K562 (cell line): ENCODE results near the gene RALB. TPM values are rescaled to one million over a fixed set of nuclear protein-coding genes. Genes with fewer than 3 reads are reported as not detected.

Experiments used
- AFF1 ChIP-seq, 2 experiments: fragments of 450-650 bp; IDR thresholded peaks; 2 replicates each; pipeline ENCODE4 v1.6.1; 2018; ENCODE audit warnings: mild to moderate bottlenecking in 2 of 2, low read depth in 1 of 2; ENCODE audit not compliant: partially characterized antibody in 2 of 2
- CBX1 ChIP-seq: sonication (generic); IDR thresholded peaks from 2 replicates; pipeline ENCODE4 v1.6.1; 2016; ENCODE audit warnings: antibody characterized with exemption, low read depth, mild to moderate bottlenecking
- DIDO1 ChIP-seq: fragments of 450-650 bp; IDR thresholded peaks from 2 replicates; pipeline ENCODE4 v1.6.1; 2016; ENCODE audit warnings: low read depth, missing biosample characterization, missing genetic modification characterization
- FOXP1 ChIP-seq: sonication (generic); formaldehyde crosslinking; IDR thresholded peaks from 2 replicates; pipeline ENCODE4 v1.8.0; 2022; ENCODE audit warnings: mild to moderate bottlenecking, missing genetic modification reagents
- GABPB1 ChIP-seq: sonication (generic); formaldehyde crosslinking; IDR thresholded peaks from 2 replicates; pipeline ENCODE4 v1.8.0; 2022; ENCODE audit warnings: mild to moderate bottlenecking, missing genetic modification reagents
- L3MBTL2 ChIP-seq: fragments of 450-650 bp; IDR thresholded peaks from 2 replicates; pipeline ENCODE4 v1.6.1; 2016; ENCODE audit warnings: mild to moderate bottlenecking, moderate library complexity
- LEF1 ChIP-seq: fragments of 450-650 bp; IDR thresholded peaks from 2 replicates; pipeline ENCODE4 v1.6.1; 2016; ENCODE audit warnings: mild to moderate bottlenecking
- NKRF ChIP-seq: fragments of 450-650 bp; IDR thresholded peaks from 2 replicates; pipeline ENCODE4 v1.6.1; 2016; ENCODE audit warnings: borderline replicate concordance
- RFX5 ChIP-seq: IDR thresholded peaks from 2 replicates; pipeline ENCODE4 v1.6.1; 2011; ENCODE audit warnings: low read depth, mild to moderate bottlenecking, improper control_type of control experiment, low read length
- RUNX1 ChIP-seq: sonication (generic); IDR thresholded peaks from 2 replicates; pipeline ENCODE4 v1.6.1; 2016; ENCODE audit warnings: antibody characterized with exemption, low read depth
- XRCC5 ChIP-seq: fragments of 200-400 bp; formaldehyde crosslinking; IDR thresholded peaks from 2 replicates; pipeline ENCODE4 v1.6.1; 2017; ENCODE audit warnings: low read depth, mild to moderate bottlenecking, low read length
- ZNF280B ChIP-seq: fragments of 250-450 bp; sonication (Bioruptor Pico); IDR thresholded peaks from 2 replicates; pipeline ENCODE4 v1.5.1; 2021; ENCODE audit warnings: mild to moderate bottlenecking
- polyA plus RNA-seq, 8 experiments: library from polyadenylated mRNA; depleted of rRNA in 4 of 8; stranded (reverse) in 5 of 8; unstranded in 3 of 8; fragments of >200 nt; fragmentation: Nextera tagmentation in 2 of 8; fragmentation: Illumina TruSeq in 1 of 8; extraction: Ambion mirVana in 2 of 8; extraction: Trizol in 1 of 8; gene quantifications; 2 replicates each; pipeline versions ENCODE4 v1.2.1 to v1.2.3, GENCODE V29; 2011 to 2014; ENCODE audit warnings: inconsistent platforms in 1 of 8, missing spikeins in 1 of 8
- total RNA-seq, 7 experiments: library from RNA; depleted of rRNA in 6 of 7; stranded (reverse); fragments of >200 nt in 6 of 7; fragmentation: Illumina TruSeq in 2 of 7; extraction: Trizol in 2 of 7; gene quantifications; 2 replicates each; pipeline versions ENCODE4 v1.2.1 to v1.2.3, GENCODE V29; 2011 to 2021; ENCODE audit warnings: low replicate concordance in 1 of 7
- TF ChIP-seq, protein P1 (sequence below), 2 experiments: IDR thresholded peaks in 1 of 2; conservative IDR thresholded peaks in 1 of 2; 2 replicates each; pipeline ENCODE4 v1.6.1; 2016; ENCODE audit warnings: low read depth in 2 of 2, mild to moderate bottlenecking in 1 of 2, missing compliant biosample characterization in 1 of 2, missing genetic modification characterization in 1 of 2, moderate library complexity in 1 of 2
- TF ChIP-seq, protein P2 (sequence below): fragments of 450-650 bp; IDR thresholded peaks from 2 replicates; pipeline ENCODE4 v1.6.1; 2018; ENCODE audit not compliant: partially characterized antibody

RALB gene
- total and polyA plus RNA-seq, 9 of the 15 experiments (the other 6 are each of a cell fraction or from before 2014, with no cell fraction given): 14.8 to 65.6 (median 38.4) TPM

- TF ChIP-seq, protein P1, sequence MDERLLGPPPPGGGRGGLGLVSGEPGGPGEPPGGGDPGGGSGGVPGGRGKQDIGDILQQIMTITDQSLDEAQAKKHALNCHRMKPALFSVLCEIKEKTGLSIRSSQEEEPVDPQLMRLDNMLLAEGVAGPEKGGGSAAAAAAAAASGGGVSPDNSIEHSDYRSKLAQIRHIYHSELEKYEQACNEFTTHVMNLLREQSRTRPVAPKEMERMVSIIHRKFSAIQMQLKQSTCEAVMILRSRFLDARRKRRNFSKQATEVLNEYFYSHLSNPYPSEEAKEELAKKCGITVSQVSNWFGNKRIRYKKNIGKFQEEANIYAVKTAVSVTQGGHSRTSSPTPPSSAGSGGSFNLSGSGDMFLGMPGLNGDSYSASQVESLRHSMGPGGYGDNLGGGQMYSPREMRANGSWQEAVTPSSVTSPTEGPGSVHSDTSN (CRISPR knock-in tag; IDR thresholded peaks at IDR 0.05; ENCODE audit: low read depth): no peak
- TF ChIP-seq, protein P1 (tag; conservative IDR thresholded peaks at IDR 0.05; ENCODE audit: low read depth): no peak
- TF ChIP-seq L3MBTL2 (0 out of 2 replicates have a peak, but pooled peaks have one; percentile 42), DIDO1 (tag) (no peak), RFX5 (no peak), RUNX1 (no peak), NKRF (no peak), GABPB1 (CRISPR knock-in tag) (no peak; the same call in 1 of the 2 replicates), CBX1 (no peak), AFF1 (IDR thresholded peaks at IDR 0.05; ENCODE audit: low read depth in 1 of 2, partially characterized antibody in 2 of 2) (no peak), LEF1 (peak; percentile 43; the same call in 1 of the 2 replicates), ZNF280B (CRISPR knock-in tag) (no peak), FOXP1 (CRISPR knock-in tag) (no peak), XRCC5 (no peak)
- TF ChIP-seq, protein P2, sequence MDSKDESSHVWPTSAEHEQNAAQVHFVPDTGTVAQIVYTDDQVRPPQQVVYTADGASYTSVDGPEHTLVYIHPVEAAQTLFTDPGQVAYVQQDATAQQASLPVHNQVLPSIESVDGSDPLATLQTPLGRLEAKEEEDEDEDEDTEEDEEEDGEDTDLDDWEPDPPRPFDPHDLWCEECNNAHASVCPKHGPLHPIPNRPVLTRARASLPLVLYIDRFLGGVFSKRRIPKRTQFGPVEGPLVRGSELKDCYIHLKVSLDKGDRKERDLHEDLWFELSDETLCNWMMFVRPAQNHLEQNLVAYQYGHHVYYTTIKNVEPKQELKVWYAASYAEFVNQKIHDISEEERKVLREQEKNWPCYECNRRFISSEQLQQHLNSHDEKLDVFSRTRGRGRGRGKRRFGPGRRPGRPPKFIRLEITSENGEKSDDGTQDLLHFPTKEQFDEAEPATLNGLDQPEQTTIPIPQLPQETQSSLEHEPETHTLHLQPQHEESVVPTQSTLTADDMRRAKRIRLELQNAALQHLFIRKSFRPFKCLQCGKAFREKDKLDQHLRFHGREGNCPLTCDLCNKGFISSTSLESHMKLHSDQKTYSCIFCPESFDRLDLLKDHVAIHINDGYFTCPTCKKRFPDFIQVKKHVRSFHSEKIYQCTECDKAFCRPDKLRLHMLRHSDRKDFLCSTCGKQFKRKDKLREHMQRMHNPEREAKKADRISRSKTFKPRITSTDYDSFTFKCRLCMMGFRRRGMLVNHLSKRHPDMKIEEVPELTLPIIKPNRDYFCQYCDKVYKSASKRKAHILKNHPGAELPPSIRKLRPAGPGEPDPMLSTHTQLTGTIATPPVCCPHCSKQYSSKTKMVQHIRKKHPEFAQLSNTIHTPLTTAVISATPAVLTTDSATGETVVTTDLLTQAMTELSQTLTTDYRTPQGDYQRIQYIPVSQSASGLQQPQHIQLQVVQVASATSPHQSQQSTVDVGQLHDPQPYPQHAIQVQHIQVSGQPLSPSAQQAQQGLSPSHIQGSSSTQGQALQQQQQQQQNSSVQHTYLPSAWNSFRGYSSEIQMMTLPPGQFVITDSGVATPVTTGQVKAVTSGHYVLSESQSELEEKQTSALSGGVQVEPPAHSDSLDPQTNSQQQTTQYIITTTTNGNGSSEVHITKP: no peak
These were observed 800 bp upstream of the RALB start (continued) for GRCh38 chr2:120251880-120252224.
